K562 (cell line): ENCODE measurements around the gene BTBD2. TPM values are rescaled to one million over a fixed set of nuclear protein-coding genes. Genes with fewer than 3 reads are reported as not detected.

Experiments used
- ATAC-seq: fragments of 200-7000 bp; cut with Tn5 transposase; 3 replicates; pipeline ENCODE4 v1.9.1; 2020; ENCODE audit warnings: moderate library complexity
- BruUV-seq: library from RNA; stranded (reverse); fragments of 400-500 nt; replicated peaks from 2 replicates; lab custom pipeline; 2021; lab: Mats Ljungman, UMichigan
- CTCF ChIA-PET: fragments of 300-600 bp; formaldehyde crosslinking; extraction: SDS; loops from one replicate; lab custom pipeline; 2021; ENCODE audit warnings: low intra/inter-chr PET ratio; lab: Yijun Ruan, JAX
- POLR2A ChIA-PET: fragments of 300-600, 350-650 bp; sonication (Branson Sonifier 250); formaldehyde crosslinking; extraction: SDS; loops from one replicate; lab custom pipeline; 2021; ENCODE audit warnings: antibody characterized with exemption, inconsistent platforms; lab: Yijun Ruan, JAX
- DNase-seq, 4 experiments: peaks; one replicate each; pipeline versions ENCODE4 v3.0.0 to v3.0.0-alpha.2; 2011 to 2018; ENCODE audit warnings: low spot score in 3 of 4, mixed read lengths in 3 of 4; ENCODE audit errors: extremely low read depth in 1 of 4
- FAIRE-seq: peaks from 2 replicates; lab custom pipeline; 2011; peaks lifted over from hg19 to GRCh38; lab: Jason Lieb, UNC
- H2AFZ ChIP-seq: 2 replicates; pipeline ENCODE4 v1.6.0; 2011; ENCODE audit warnings: low read depth, low read length, control low read depth, inconsistent platforms
- H3K27ac ChIP-seq: fragments of 200-600 bp; 3 replicates; pipeline ENCODE4 v1.8.0; 2011; ENCODE audit warnings: low read depth, mild to moderate bottlenecking, control low read depth, inconsistent platforms, low read length, moderate library complexity, mixed read lengths; ENCODE audit errors: extremely low read depth
- H3K27me3 ChIP-seq, 2 experiments: fragments of 300-600 bp in 1 of 2; 2 replicates in 1 of 2; 3 replicates in 1 of 2; pipeline versions ENCODE4 v1.6.0 to v1.8.0; 2011; ENCODE audit warnings: inconsistent platforms in 2 of 2, low read length in 2 of 2, mild to moderate bottlenecking in 1 of 2, mixed read lengths in 1 of 2, moderate library complexity in 1 of 2; ENCODE audit not compliant: control insufficient read depth in 2 of 2, insufficient read depth in 2 of 2
- H3K36me3 ChIP-seq: fragments of 300-600 bp; 3 replicates; pipeline ENCODE4 v1.8.0; 2011; ENCODE audit warnings: mild to moderate bottlenecking, low read length, inconsistent platforms; ENCODE audit not compliant: control insufficient read depth, insufficient read depth
- H3K4me1 ChIP-seq, 2 experiments: fragments of 200-600 bp in 1 of 2; replicated peaks in 1 of 2; 2 replicates in 1 of 2; 3 replicates in 1 of 2; pipeline versions ENCODE4 v1.5.1 to v1.8.0; 2011; ENCODE audit warnings: inconsistent platforms in 2 of 2, low read length in 2 of 2, mild to moderate bottlenecking in 1 of 2, mixed read lengths in 1 of 2, moderate library complexity in 1 of 2; ENCODE audit not compliant: control insufficient read depth in 2 of 2, insufficient read depth in 2 of 2
- H3K4me2 ChIP-seq: 2 replicates; pipeline ENCODE4 v1.6.1; 2011; ENCODE audit warnings: low read length, control low read depth, inconsistent platforms, mixed read lengths; ENCODE audit not compliant: insufficient read depth
- H3K4me3 ChIP-seq: fragments of 200-600 bp; sonication (generic), shearing (Covaris generic); 2 replicates; pipeline ENCODE4 v1.5.1; 2016; ENCODE audit warnings: control low read depth, inconsistent platforms
- H3K79me2 ChIP-seq: fragments of 200-600 bp; 3 replicates; pipeline ENCODE4 v1.8.0; 2011; ENCODE audit warnings: low read length, inconsistent platforms; ENCODE audit not compliant: control insufficient read depth, insufficient read depth
- H3K9ac ChIP-seq, 2 experiments: 2 replicates each; pipeline versions ENCODE4 v1.6.0 to v1.6.1; 2011; ENCODE audit warnings: low read depth in 2 of 2, low read length in 2 of 2, control low read depth in 1 of 2, inconsistent platforms in 1 of 2, mild to moderate bottlenecking in 1 of 2, mixed read lengths in 1 of 2; ENCODE audit not compliant: insufficient read depth in 1 of 2
- H3K9me1 ChIP-seq: one replicate; pipeline ENCODE4 v1.6.0; 2011; ENCODE audit warnings: inconsistent platforms, mild to moderate bottlenecking, low read length, moderate library complexity; ENCODE audit not compliant: control insufficient read depth, insufficient read depth
- H3K9me3 ChIP-seq: replicated peaks from 2 replicates; pipeline ENCODE4 v1.5.1; 2011; ENCODE audit warnings: low read depth, low read length, inconsistent platforms; ENCODE audit not compliant: control insufficient read depth, insufficient read depth
- H4K20me1 ChIP-seq: replicated peaks from 2 replicates; pipeline ENCODE4 v1.6.1; 2011; ENCODE audit warnings: low read length, inconsistent platforms, mixed read lengths; ENCODE audit not compliant: control insufficient read depth, insufficient read depth
- BCOR ChIP-seq: fragments of 450-650 bp; IDR thresholded peaks from 2 replicates; pipeline ENCODE4 v1.6.1; 2016
- BRF1 ChIP-seq: IDR thresholded peaks from 3 replicates; pipeline ENCODE4 v1.6.1; 2011; ENCODE audit warnings: borderline replicate concordance, mild to moderate bottlenecking; ENCODE audit not compliant: insufficient read length; ENCODE audit errors: extremely low read depth
- CBX1 ChIP-seq: sonication (generic); IDR thresholded peaks from 2 replicates; pipeline ENCODE4 v1.6.1; 2016; ENCODE audit warnings: antibody characterized with exemption, low read depth, mild to moderate bottlenecking
- CHD4 ChIP-seq: fragments of 200-600 bp; sonication (generic); IDR thresholded peaks from 3 replicates; pipeline ENCODE4 v1.6.1; 2012; ENCODE audit warnings: low read depth, mild to moderate bottlenecking, mixed read lengths, low read length, inconsistent platforms; ENCODE audit not compliant: insufficient read depth, insufficient replicate concordance, poor library complexity, severe bottlenecking
- EZH2 ChIP-seq: IDR thresholded peaks from 2 replicates; pipeline ENCODE4 v1.6.1; 2012; ENCODE audit warnings: low read depth, mild to moderate bottlenecking, inconsistent platforms, low read length, borderline replicate concordance
- HMGN3 ChIP-seq: IDR thresholded peaks from 2 replicates; pipeline ENCODE4 v1.6.1; 2011; ENCODE audit warnings: borderline replicate concordance, low read depth, mild to moderate bottlenecking, mixed read lengths, low read length; ENCODE audit not compliant: insufficient read length; ENCODE audit errors: extremely low read depth
- MNT ChIP-seq, 2 experiments: fragments of 450-650 bp; conservative IDR thresholded peaks; 2 replicates each; pipeline ENCODE4 v1.6.1; 2017; ENCODE audit warnings: mild to moderate bottlenecking in 2 of 2, moderate library complexity in 2 of 2
- POLR2G ChIP-seq: fragments of 200-400 bp; formaldehyde crosslinking; IDR thresholded peaks from 2 replicates; pipeline ENCODE4 v1.6.1; 2017; ENCODE audit warnings: low read depth, mild to moderate bottlenecking, antibody characterized with exemption, low read length, moderate library complexity
- PTBP1 ChIP-seq: fragments of 200-400 bp; formaldehyde crosslinking; IDR thresholded peaks from 2 replicates; pipeline ENCODE4 v1.6.1; 2017; ENCODE audit warnings: low read depth, low read length
- RCOR1 ChIP-seq, 2 experiments: IDR thresholded peaks; 2 replicates each; pipeline ENCODE4 v1.6.1; 2012; ENCODE audit warnings: low read depth in 2 of 2, low read length in 2 of 2, borderline replicate concordance in 1 of 2, improper control_type of control experiment in 1 of 2
- SAP30 ChIP-seq: fragments of 200-600 bp; sonication (generic); IDR thresholded peaks from 2 replicates; pipeline ENCODE4 v1.6.1; 2012; ENCODE audit warnings: borderline replicate concordance, low read depth, mild to moderate bottlenecking, moderate library complexity, low read length, control low read depth, inconsistent platforms; ENCODE audit not compliant: insufficient read depth, poor library complexity, severe bottlenecking
- SMARCA5 ChIP-seq: fragments of 450-650 bp; IDR thresholded peaks from 2 replicates; pipeline ENCODE4 v1.6.1; 2016
- ZBTB33 ChIP-seq: sonication (generic); formaldehyde crosslinking; IDR thresholded peaks from 2 replicates; pipeline ENCODE4 v1.8.1; 2023; ENCODE audit warnings: mild to moderate bottlenecking, missing genetic modification reagents
- ZNF740 ChIP-seq, 3 experiments: fragments of 200-800 bp in 1 of 3; sonication (Bioruptor generic) in 1 of 3; sonication (generic) in 1 of 3; formaldehyde crosslinking in 1 of 3; IDR thresholded peaks; 2 replicates each; pipeline versions ENCODE4 v1.6.1 to v1.8.0; 2016 to 2022; ENCODE audit warnings: mild to moderate bottlenecking in 2 of 3, missing compliant biosample characterization in 2 of 3, missing genetic modification characterization in 2 of 3, missing genetic modification reagents in 1 of 3
- WGBS: fragments of 100-300 bp; shearing (Covaris generic); methylation state at CpG from one replicate; pipeline ENCODE4 v1.1.6; 2016; ENCODE audit warnings: low coverage, mixed read lengths; ENCODE audit not compliant: insufficient coverage; ENCODE audit errors: missing lambda C conversion rate; 5-methylcytosine and 5-hydroxymethylcytosine counted together
- in situ Hi-C: fragments of 300-500 bp; cut with MboI; formaldehyde crosslinking; loops from 4 replicates; pipeline ENCODE4 v1.15.0; 2018; ENCODE audit warnings: inconsistent platforms, mixed read lengths
- intact Hi-C: fragments of 100-400 bp; cut with micrococcal nuclease; formaldehyde crosslinking; loops from 2 replicates; pipeline ENCODE4 v1.14.2; 2022
- polyA plus RNA-seq, 8 experiments: library from polyadenylated mRNA; depleted of rRNA in 4 of 8; stranded (reverse) in 5 of 8; unstranded in 3 of 8; fragments of >200 nt; fragmentation: Nextera tagmentation in 2 of 8; fragmentation: Illumina TruSeq in 1 of 8; extraction: Ambion mirVana in 2 of 8; extraction: Trizol in 1 of 8; gene quantifications; 2 replicates each; pipeline versions ENCODE4 v1.2.1 to v1.2.3, GENCODE V29; 2011 to 2014; ENCODE audit warnings: inconsistent platforms in 1 of 8, missing spikeins in 1 of 8
- total RNA-seq, 7 experiments: library from RNA; depleted of rRNA in 6 of 7; stranded (reverse); fragments of >200 nt in 6 of 7; fragmentation: Illumina TruSeq in 2 of 7; extraction: Trizol in 2 of 7; gene quantifications; 2 replicates each; pipeline versions ENCODE4 v1.2.1 to v1.2.3, GENCODE V29; 2011 to 2021; ENCODE audit warnings: low replicate concordance in 1 of 7

The BTBD2 gene
- total and polyA plus RNA-seq, 9 of the 15 experiments (the other 6 are each of a cell fraction or from before 2014, with no cell fraction given) = 0.10 to 15.6 (median 6.9) TPM

GRCh38 chr19:1944088-1944915 lies 71.2 kb downstream of the BTBD2 start:
- no peak for FAIRE-seq
- Histone ChIP-seq H3K27me3 (no peaks in the 10 kb centered on the region), H4K20me1 (peaks cover 38% of the 10 kb centered on the region), H3K36me3 (peaks cover 28% of the 10 kb centered on the region; the same call in 1 of the 3 replicates), H3K79me2 (peaks cover 86% of the 10 kb centered on the region), H3K27ac (no peak overlapping the region), H3K9me1 (peaks cover 5% of the 10 kb centered on the region), H3K9ac (peak overlapping the region in 1 of 2 experiments; percentile 84; a peak in 2 of 4 replicates), H3K4me1 (peaks cover 18 to 73% of the 10 kb centered on the region in 2 experiments), H3K9me3 (no peaks in the 10 kb centered on the region), H3K4me3 (no peak overlapping the region), H2AFZ (no peak overlapping the region), H3K4me2 (no peak overlapping the region)
- DNase-seq = no peak
- CTCF ChIA-PET = no interaction called here
- POLR2A ChIA-PET = interaction anchor here (0.7 to 1.1 kb wide), 2 partner anchors 10 to 167 kb away, joined by 3 read pairs; no protein-coding TSS in a partner anchor
- intact Hi-C loops (no loop called here), in situ Hi-C loops (no loop called here)
- 71% methylated on average over 31 of the region's 42 CpGs for WGBS
- BruUV-seq = no TSS peak
- no peak for ATAC-seq
- TF ChIP-seq ZNF740 (CRISPR knock-in tag; IDR thresholded peaks at IDR 0.05) = 0 out of 2 replicates have a peak, but pooled peaks have one; percentile 45
- no peak for TF ChIP-seq ZNF740 (tag; IDR thresholded peaks at IDR 0.05)
- TF ChIP-seq ZBTB33 = peak; percentile 97
- peak; percentile 36; the same call in 1 of the 2 replicates for TF ChIP-seq POLR2G
- no peak for TF ChIP-seq SAP30
- peak; percentile 23 for TF ChIP-seq HMGN3
- no peak for TF ChIP-seq EZH2
- 0 out of 4 replicates have a peak, but pooled peaks of 1 of the 2 experiments have one; percentile 7 for TF ChIP-seq RCOR1 (IDR thresholded peaks at IDR 0.05; ENCODE audit: borderline replicate concordance in 1 of 2, low read depth in 2 of 2, low read length in 2 of 2)
- TF ChIP-seq CHD4 = peak; percentile 46
- TF ChIP-seq SMARCA5 = 0 out of 2 replicates have a peak, but pooled peaks have one; percentile 24
- TF ChIP-seq BCOR = peak; percentile 83
- TF ChIP-seq MNT (conservative IDR thresholded peaks at IDR 0.05) = no peak
- 0 out of 2 replicates have a peak, but pooled peaks have one; percentile 31 for TF ChIP-seq PTBP1
- TF ChIP-seq CBX1 = 0 out of 2 replicates have a peak, but pooled peaks have one; percentile 28
- no peak for TF ChIP-seq BRF1
